ACC112 (cell line): ENCODE measurements around the gene ALAS1.
"Not testable (repeated sequence)": the region's sequence is repeated elsewhere in the genome, so short reads cannot be mapped to it uniquely, and the experiment has no call there.

Experiments used
- H2AFZ ChIP-seq: fragments of 200-600 bp; sonication (generic); one replicate; pipeline ENCODE4 v1.6.0; 2017; ENCODE audit warnings: antibody characterized with exemption, low read length; ENCODE audit not compliant: unreplicated experiment
- H3K27ac ChIP-seq: fragments of 200-600 bp; sonication (generic); 2 replicates; pipeline ENCODE4 v1.5.1; 2014; ENCODE audit warnings: low read depth, mild to moderate bottlenecking, antibody characterized with exemption, low read length, moderate library complexity
- H3K27me3 ChIP-seq: fragments of 200-600 bp; sonication (generic); 2 replicates; pipeline ENCODE4 v1.6.1; 2014; ENCODE audit warnings: mild to moderate bottlenecking, antibody characterized with exemption, low read length, moderate library complexity, mixed read lengths; ENCODE audit not compliant: insufficient read depth
- H3K36me3 ChIP-seq: fragments of 200-600 bp; sonication (generic); 2 replicates; pipeline ENCODE4 v1.6.1; 2016; ENCODE audit warnings: mild to moderate bottlenecking, antibody characterized with exemption, low read length, moderate library complexity, mixed read lengths; ENCODE audit not compliant: insufficient read depth
- H3K4me1 ChIP-seq: fragments of 200-600 bp; sonication (generic); one replicate; pipeline ENCODE4 v1.6.1; 2016; ENCODE audit warnings: low read length, mixed read lengths; ENCODE audit not compliant: insufficient read depth, unreplicated experiment, control insufficient read depth
- H3K4me3 ChIP-seq: fragments of 200-600 bp; sonication (generic); 2 replicates; pipeline ENCODE4 v1.5.1; 2014; ENCODE audit warnings: mild to moderate bottlenecking, low read depth, low read length
- H3K79me2 ChIP-seq: fragments of 200-600 bp; sonication (generic); one replicate; pipeline ENCODE4 v1.6.0; 2016; ENCODE audit warnings: low read length; ENCODE audit not compliant: control insufficient read depth, unreplicated experiment, insufficient read depth

The ALAS1 gene

DNA sequence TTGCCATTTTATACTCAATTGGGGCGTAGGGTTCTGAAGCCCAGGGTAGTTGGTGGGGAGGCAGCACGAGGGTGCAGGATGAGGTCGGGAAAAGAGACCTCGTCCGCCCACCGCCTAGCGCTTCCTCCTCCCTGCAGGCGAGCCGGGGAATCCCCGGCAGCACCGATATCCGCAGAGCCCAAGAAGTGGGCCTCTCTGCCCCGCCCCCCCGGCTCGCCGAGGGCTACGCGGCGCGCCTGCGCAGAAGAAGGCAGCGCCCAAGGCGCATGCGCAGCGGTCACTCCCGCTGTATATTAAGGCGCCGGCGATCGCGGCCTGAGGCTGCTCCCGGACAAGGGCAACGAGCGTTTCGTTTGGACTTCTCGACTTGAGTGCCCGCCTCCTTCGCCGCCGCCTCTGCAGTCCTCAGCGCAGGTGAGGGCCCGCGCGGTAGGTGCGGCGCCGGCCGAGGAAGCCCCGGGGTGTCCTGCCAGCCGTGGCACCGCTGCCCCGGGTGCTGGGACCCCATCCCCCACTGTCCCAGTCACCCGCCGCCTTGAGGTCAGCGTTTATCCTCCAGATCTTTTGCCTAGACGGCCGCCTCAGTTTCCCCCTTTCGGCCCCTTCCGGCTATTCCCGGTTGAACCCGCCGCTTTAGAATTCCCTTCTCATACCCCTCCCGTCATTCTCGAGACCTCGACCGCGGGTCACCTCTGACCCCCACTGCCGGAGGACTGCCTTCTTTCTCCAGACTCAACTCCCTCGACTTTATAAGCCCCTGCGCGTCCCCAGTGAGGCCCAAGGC lies at the start of gene ALAS1:
TSS of gene ALAS1 (plus strand) at position 319 of the 784 bp plus-strand sequence. CDS start 1,082 bp downstream, outside the sequence.
- Histone ChIP-seq H3K4me1 (peaks cover 51% of the 10 kb centered on the region), H3K27ac (no peak within 1 kb of the TSS), H3K79me2 (peaks cover 15% of the 10 kb centered on the region), H2AFZ (peak within 1 kb of the TSS; percentile 41), H3K36me3 (peaks cover 15% of the 10 kb centered on the region), H3K27me3 (no peaks in the 10 kb centered on the region), H3K4me3 (peak within 1 kb of the TSS; percentile 89)

GRCh38 chr3:52149021-52149420 lies 48.9 kb upstream of the ALAS1 start:
- Histone ChIP-seq H3K79me2 (peaks cover 28% of the 10 kb centered on the region), H3K4me1 (peaks cover 11% of the 10 kb centered on the region), H2AFZ (no peak overlapping the region), H3K36me3 (no peaks in the 10 kb centered on the region), H3K4me3 (no peak overlapping the region), H3K27me3 (no peaks in the 10 kb centered on the region), H3K27ac (no peak overlapping the region)

DNA sequence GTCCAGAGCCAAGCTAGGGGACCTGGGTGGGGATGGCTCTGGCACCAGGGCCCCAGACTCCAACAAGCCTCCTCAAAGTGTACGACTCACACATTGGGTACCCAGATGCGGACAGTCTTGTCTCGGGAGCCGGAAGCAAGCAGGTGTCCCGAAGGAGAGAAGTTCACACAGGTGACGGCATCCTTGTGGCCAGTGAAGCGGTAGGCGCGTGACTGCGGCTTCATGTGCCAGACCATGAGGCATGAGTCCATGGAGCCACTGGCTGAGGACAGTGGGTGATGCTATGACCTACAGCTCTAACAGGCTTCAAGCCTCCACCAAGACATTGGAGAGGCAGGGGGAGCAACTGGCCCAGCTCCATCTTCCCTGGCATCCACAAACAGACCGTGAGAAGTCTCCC lies 48.2 kb upstream of the ALAS1 start:
- Histone ChIP-seq H3K36me3 (no peaks in the 10 kb centered on the region), H3K4me1 (peaks cover 11% of the 10 kb centered on the region), H3K4me3 (no peak overlapping the region), H3K27ac (no peak overlapping the region), H2AFZ (no peak overlapping the region), H3K79me2 (peaks cover 28% of the 10 kb centered on the region), H3K27me3 (no peaks in the 10 kb centered on the region)

DNA sequence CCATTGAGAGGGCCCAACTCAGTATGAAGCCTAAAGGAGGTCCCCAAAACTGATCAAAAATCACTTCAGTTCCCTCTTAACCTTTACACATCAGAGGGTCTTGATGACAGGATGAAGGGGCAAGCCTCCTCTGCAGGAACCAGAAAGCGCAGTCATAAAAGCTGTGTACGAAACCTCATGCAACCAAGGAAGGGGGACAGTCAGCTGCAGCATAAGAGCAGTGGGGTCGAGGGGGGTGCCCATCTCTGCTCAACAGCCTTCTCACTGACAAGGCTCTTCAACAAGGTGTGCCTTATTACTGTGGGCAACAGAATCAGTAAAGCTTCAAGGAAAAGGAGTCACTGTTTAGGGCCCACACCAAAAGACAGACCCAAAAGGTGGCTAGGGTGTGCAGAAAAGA lies 47.6 kb upstream of the ALAS1 start:
- H2AFZ ChIP-seq = no peak overlapping the region
- H3K4me3 ChIP-seq = no peak overlapping the region
- no peaks in the 10 kb centered on the region for H3K36me3 ChIP-seq
- H3K27me3 ChIP-seq = no peaks in the 10 kb centered on the region
- H3K79me2 ChIP-seq = peaks cover 28% of the 10 kb centered on the region
- H3K4me1 ChIP-seq = peaks cover 15% of the 10 kb centered on the region
- H3K27ac ChIP-seq = no peak overlapping the region

DNA sequence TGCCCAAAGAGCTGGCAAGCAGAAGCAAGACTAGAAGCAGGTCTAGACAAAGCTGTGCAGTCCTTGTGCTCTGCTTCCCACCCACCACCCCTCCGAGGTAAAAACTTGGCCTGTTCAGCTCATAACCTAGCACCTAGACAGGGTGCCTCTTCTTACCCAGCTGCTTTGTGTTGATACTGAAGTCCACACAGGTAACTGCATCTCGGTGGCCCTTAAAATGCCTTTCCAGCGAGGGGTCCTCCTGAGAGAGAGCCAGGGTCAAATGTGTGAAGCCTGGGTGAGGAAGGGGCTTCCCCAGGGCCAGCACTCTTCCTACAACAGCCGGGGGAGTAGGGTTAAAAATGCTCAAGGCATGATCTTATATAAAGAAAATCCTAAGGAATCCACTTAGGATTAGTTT lies 47.1 kb upstream of the ALAS1 start:
- Histone ChIP-seq H3K27me3 (no peaks in the 10 kb centered on the region), H3K4me3 (no peak overlapping the region)

DNA sequence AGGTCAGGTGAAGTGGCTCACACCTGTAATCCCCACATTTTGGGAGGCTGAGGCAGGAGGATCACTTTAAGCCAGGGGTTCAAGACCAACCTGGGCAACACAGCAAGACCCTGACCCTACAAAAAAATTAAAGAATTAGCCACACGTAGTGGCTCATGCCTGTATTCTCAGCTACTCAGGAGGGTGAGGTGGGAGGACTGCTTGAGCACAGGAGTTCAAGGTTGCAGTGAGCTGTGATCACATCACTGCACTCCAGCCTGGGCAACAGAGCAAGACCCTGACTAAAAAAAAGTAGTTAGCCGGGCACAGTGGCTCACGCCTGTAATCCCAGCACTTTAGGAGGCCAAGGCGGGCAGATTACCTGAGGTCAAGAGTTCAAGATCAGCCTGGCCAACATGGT lies 46.0 kb upstream of the ALAS1 start:
- H3K27ac ChIP-seq, H3K4me3 ChIP-seq, H3K27me3 ChIP-seq, H2AFZ ChIP-seq, H3K36me3 ChIP-seq: not testable (repeated sequence)
- Histone ChIP-seq H3K4me1 (peaks cover 15% of the 10 kb centered on the region), H3K79me2 (peaks cover 28% of the 10 kb centered on the region)

More for the DNA sequence above, 47.1 kb upstream of the ALAS1 start:
- Histone ChIP-seq H3K4me1 (peaks cover 15% of the 10 kb centered on the region), H3K36me3 (no peaks in the 10 kb centered on the region), H3K27ac (no peak overlapping the region), H3K79me2 (peaks cover 28% of the 10 kb centered on the region), H2AFZ (no peak overlapping the region)

- H3K27me3 ChIP-seq = no peaks in the 10 kb centered on the region
- peaks cover 15% of the 10 kb centered on the region for H3K4me1 ChIP-seq
- H2AFZ ChIP-seq = peak overlapping the region; percentile 58
- H3K27ac ChIP-seq = peak overlapping the region; percentile 16; the same call in 1 of the 2 replicates
- peaks cover 28% of the 10 kb centered on the region for H3K79me2 ChIP-seq
- H3K4me3 ChIP-seq = peak overlapping the region; percentile 83
- no peaks in the 10 kb centered on the region for H3K36me3 ChIP-seq
Observed at GRCh38 chr3:52153389-52154096, 44.4 kb upstream of the ALAS1 start.

DNA sequence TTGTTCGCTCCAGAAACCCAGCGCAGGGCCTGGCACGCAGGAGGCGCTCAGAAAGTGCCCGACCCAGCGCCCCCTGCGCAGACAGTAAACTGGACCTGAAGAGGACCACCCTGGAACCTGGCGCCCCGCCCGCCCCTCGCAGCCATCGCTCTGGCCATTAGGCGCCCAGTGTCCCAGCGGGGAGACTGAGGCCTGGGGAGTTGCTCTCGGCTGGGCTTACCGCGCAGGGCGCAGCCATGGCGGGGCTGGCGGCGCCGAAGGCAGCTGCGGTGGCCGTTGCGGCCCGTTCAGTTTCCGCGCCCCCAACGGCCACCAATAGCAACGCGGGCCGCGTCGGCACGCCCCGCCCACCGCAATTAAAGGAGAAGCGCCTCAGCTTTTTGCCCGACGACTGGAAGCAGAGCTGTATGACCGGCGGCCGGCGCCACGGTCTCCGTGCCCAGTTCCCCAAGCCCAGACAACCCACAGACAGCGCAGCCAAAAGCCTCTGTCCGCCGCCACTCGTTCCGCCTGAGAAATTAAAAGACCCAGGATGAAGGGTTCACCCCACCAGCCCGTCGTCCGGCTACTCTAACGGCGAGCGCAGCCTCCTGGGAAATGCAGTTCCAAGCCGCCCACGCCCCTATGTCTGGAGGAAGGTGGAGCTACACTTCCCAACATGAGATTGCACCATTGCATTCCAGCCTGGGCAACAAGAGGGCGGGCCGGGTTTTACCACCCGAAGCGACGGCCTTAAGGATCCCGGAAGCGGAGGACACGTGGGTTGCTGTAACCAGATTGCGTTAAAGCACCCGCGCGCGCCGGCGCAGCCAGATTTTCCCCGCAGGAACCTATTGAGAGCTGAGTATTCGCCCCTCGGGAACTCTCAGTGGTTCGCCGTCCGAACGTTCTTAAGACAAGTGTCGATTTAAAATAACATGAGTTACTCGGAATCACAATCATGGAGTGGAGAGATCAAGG lies 43.5 kb upstream of the ALAS1 start, which contains the start of gene POC1A:
TSS of gene POC1A (minus strand) at position 289 of the 960 bp plus-strand sequence. CDS start at position 238, 51 bp downstream.
- H3K36me3 ChIP-seq = no peaks in the 10 kb centered on the region
- peak within 1 kb of the TSS; percentile 87 for H2AFZ ChIP-seq
- peaks cover 28% of the 10 kb centered on the region for H3K79me2 ChIP-seq
- peaks cover 15% of the 10 kb centered on the region for H3K4me1 ChIP-seq
- H3K27ac ChIP-seq = peak within 1 kb of the TSS; percentile 54
- H3K4me3 ChIP-seq = peak within 1 kb of the TSS; percentile 83
- H3K27me3 ChIP-seq = no peaks in the 10 kb centered on the region

DNA sequence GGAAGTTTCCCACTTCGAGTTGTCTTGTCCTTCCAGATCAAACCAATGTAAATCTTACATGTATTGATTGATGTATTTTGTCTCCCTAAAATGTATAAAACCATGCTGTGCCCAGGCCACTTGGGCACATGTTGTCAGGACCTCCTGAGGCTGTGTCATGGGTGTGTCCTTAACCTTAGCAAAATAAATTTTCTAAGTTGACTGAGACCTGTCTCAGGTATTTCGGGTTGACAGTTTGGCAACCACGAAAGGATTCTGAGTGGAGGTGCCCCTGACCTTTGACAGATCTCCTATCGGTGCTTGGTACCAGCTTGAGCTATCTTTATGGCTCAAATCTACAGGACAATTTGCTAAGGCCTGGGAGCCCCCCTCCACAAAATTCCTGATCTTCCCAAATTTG lies 42.0 kb upstream of the ALAS1 start:
- Histone ChIP-seq H3K36me3 (no peaks in the 10 kb centered on the region), H3K4me1 (peaks cover 15% of the 10 kb centered on the region), H2AFZ (no peak overlapping the region), H3K27ac (no peak overlapping the region), H3K4me3 (no peak overlapping the region), H3K27me3 (no peaks in the 10 kb centered on the region), H3K79me2 (peaks cover 26% of the 10 kb centered on the region)

DNA sequence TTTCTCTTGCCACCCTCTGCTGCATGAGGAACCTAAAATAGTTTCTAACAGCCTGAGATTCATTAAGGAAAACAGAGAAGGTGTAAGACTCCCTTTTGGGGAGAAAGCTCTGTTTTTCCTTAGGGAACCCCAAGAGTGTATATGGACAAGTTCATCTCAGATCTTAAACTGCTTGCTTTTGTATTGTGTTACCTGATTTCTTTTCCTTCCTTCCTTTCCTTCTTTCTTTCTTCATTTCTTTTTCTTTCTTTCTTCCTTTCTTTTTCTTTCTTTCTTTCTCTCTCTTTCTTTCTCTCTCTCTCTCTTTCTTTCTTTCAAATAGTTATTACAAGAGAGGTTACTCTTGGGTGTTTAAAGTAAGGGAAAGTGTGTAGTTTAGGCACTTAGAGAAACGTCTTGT lies 38.5 kb upstream of the ALAS1 start:
- Histone ChIP-seq H3K4me1 (peaks cover 4% of the 10 kb centered on the region), H3K4me3 (no peak overlapping the region), H3K36me3 (no peaks in the 10 kb centered on the region), H3K27ac (no peak overlapping the region), H2AFZ (no peak overlapping the region), H3K27me3 (no peaks in the 10 kb centered on the region), H3K79me2 (no peaks in the 10 kb centered on the region)
